COR-L47 (cell line): ENCODE measurements around the gene CAPN11.

ENCODE experiments used
- DNase-seq: peaks from one replicate; lab custom pipeline; 2025; lab: John Stamatoyannopoulos, UW

The CAPN11 gene

DNA sequence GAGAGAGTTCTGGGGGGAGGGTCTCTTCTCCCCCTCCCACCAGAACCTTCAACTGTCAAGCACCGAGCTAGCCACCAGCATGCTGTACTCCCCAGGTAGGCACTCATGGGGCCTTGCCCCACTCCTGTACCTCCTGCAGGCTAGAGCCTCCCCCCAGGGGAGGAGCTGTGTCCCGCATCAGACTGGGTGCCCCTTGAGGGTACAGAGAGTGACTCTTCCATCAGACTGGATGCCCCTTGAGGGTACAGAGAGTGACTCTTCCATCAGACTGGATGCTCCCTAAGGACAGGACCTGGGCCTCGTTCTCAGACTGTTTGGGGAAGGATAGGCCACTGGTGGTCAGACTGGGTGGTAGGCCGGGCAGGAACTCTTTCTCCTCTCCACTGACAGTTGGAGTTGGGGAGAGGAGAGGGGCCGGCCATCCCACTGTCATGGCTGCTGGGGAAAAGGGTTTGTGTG, at the start of gene CAPN11:
Gene CAPN11, plus strand, starts transcription at position 51 of the 459 bp plus-strand sequence. Its CDS starts 29 bp downstream, at position 80.
- DNase-seq, result no peak

DNA sequence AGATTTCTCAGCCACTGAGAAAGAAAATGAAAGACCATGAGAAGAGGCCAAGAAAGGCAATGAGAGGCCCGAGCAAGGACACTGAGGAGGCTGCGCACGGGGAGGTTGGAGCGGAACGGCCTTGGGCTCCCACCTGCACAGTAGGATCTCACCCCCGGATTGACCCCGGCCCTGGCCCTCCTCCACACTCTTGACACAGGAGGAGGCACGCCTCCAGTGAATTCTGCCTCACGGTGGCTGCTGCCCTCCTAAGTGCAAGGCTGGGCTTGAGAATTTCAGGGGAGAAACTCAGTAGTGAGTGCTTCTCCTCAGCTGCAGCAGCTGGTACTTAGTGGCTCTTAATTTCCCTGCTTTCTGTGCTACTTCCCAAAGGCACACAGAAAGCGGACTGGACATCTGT, 49.4 kb upstream of the CAPN11 start:
- DNase-seq, result no peak

DNA sequence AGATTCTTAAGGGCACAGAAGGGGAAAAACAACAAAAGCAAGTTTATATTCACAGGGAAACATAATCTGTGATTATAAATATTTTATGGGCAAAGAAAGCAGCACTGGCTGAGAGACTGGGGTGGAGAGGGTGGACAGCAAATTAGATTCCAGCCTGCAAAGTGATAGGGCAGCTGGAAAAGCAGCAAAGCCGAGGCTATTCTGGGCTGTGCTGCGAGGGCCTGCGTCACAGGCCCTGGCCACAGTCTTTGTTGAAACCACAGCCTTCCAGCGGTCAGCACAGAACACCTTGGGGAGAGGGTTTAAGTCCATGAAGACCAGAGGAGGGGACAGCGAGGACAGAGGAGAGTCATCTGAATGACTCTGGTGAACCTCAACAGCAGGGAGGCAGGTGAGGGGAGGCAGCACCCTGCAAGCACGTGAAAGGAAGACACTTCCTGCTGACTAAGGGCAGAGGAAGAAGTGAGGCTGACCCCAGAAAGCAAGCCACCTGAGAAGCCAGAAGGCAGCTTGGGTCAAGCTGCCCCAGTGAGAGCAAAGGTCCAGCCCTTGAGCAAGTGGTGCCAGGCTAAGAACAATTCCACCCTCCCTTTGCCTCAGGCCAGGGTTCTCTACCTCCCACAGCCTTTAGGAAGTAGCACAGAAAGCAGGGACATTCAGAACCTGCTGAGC, 48.5 kb upstream of the CAPN11 start:
- no peak for DNase-seq

DNA sequence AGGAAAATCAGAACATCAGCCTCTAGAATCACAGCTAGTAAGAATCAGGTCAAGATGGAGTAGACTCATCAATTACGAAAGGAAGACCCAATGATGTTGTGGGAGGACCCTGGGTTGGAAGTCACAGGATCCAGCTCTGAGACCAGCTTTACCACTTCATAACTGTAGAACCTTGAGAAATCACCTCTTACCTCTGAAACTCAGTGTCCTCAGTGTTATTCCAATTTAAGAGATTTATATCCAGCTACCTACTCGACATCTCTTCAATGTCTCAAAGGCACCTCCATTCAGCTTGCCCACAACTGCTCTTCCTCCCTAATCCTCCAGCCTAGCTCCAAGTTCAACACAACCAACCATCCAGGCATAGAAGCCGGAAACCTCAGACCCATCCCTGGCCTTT, 47.7 kb upstream of the CAPN11 start:
- DNase-seq, result no peak

DNA sequence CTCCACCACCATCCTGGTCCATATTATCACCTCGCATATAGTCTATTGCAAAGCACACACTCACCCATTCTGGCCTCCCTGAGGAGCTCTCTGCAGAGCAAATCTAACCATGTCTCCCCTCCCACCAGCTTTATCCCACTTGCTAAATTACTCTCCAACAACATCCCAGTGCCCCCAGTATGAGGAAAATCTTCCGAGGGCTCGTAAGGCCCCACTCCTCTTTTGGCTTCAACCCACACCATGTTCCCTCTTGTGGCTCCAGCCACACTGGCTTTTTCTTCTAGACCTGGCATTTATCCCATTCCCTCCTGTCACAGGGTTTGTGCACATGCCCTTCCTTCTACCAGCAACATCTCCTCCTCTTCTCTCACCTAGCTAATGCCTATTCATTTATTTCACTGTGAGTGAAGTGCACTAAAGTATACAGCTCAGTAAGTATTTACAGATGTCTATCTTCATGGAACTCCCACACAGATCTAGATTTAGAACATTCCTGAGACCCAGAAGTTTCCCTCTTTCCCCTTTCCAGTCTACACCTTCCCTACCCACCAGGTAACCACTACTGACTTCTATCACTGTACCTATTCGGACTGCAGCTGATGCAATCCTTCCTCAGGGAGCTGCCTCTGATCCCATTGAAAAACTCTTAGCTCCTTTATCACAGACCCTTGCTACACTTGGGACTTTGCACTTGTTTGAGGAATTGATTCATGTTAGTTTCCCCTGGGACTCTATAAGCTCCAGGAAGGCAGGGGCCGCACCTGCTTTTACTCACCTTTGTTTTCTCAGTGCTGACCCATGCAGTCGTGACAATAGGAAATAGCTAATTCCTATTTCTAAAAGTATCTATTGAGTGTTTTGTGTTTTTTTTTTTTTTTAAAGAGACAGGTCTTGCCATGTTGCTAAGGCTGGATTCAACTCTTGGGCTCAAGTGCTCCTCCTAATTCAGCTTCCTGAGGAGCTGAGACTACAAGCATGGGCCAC, 46.9 kb upstream of the CAPN11 start:
- DNase-seq, result no peak

DNA sequence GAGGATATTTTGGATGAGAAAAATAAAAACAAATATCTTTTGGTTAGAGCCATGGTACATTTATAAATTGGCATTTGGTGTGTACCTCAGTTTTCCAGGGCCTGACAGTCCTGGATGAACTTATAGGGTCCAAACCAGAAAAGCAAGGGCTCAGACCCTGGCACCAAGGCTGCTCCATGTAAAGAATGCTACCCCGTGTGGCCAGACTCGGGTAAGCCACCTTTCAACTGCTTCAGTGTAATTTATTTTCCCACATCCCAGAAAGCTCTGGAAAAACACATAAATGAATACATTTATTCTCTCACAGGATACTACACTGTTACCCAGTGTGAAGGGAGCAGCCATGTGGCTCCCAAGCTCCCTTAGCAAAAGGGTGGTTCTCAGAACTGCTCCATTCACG, 45.2 kb upstream of the CAPN11 start:
- DNase-seq, result no peak

DNA sequence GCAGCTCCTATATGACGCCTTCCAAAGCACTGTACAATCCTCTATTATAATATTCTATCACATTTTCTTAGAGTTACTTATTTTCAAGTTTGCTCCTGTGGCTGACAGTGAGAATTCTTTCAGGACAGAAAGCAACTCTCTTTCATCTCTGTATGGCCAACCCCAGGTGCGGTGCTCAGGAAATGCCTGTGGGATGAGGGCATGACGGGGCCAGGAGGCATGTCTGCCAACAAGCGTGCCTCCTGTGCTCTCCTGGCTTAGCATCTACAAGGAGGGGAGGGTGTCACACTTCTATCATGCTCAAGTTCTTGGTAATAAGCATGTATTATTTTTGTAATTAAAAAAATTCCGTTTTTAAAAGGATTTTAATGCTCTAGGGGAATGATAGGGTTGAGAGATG, 42.8 kb upstream of the CAPN11 start:
- DNase-seq, result no peak

DNA sequence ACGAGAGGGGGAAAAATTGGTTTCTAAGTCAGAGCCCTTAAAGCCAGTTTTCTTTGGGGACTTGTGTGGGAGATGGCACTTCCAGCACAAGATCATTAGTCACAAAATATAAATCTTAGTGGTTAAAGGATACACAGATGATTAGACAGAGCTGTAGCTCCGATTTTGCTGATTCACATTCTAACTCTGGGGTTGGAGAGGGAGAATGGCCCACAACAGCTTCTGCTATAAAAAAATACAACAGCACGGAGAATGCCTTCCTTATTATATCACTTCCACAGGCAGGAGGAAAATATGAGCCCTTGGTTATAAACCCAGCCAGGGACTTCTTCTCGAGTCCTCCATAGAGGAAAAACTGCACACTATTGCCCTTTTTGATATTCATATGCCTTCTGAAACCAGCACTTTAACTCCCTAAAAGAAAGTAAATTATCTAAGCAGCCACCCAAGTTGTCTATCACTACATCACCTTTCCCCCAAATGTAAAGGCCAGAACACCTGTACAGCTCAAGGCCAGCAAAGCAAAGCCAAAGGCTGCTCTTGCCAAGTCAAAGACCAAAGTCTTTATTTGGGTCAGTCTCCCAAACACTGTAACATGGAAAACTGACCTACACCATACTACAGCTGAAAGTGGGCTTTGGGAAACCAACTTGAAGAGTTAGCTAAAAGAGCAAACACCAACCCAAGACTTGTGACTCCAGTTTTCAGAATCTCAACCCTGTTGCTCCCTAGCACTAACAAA, 41.8 kb upstream of the CAPN11 start:
- DNase-seq, result no peak

DNA sequence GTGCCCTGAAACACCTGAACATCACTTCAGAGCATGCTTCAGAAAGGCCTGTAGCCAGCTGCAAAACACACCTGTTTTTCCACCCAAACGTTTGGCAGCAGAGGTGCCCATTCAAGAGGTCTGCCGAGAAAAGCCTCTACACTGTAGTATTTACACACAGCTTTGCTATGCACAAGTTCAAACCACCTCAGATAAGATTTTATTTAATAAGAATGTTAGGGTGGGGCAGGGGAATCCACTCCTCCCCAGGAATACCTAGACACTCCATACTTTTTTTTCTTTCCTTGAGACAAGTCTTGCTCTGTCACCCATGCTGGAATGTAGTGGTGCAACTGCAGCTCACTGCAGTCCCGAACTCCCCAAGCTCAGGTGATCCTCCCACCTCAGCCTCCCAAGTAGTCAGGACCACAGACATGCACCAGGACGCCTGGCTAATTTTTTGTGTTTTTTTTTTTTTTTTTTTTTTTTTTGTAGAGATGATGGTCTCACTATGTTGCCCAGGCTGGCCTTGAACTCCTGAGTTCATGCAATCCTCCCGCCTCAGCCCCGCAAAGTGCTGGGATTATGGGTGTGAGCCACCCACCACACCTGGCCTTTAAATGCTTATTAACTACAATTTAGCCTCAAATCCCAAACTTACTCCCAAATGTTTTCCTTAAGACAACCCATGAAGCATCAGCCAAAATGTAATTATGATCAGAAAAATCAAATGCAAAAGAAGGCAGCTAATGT, 41.1 kb upstream of the CAPN11 start:
- DNase-seq, result no peak

DNA sequence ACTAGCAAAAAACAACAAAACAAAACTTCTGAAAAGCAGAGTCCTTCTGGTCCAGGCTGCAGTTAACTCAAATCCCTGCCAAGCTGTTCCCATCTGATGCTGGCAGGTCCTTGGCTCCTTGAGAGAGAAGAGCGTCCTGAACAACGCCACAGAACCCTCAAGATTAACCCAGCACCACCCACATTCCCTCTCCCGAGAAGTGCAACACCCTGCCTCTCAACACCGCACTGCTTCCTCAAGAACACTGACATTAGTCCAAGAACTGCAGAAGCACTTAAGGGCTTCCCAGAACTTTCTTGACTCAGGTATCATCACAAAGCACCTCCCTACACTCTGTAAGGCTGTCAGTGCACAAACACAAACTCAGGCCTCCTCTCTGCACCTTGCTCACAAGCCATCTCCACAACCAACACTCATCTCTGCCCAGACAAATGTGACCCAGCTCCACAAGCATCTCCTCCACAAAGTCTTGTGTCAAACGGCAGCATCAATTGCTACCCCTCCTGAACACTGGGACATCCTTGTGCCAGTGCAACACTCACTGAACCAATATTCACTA, 38.8 kb upstream of the CAPN11 start:
- no peak for DNase-seq

DNA sequence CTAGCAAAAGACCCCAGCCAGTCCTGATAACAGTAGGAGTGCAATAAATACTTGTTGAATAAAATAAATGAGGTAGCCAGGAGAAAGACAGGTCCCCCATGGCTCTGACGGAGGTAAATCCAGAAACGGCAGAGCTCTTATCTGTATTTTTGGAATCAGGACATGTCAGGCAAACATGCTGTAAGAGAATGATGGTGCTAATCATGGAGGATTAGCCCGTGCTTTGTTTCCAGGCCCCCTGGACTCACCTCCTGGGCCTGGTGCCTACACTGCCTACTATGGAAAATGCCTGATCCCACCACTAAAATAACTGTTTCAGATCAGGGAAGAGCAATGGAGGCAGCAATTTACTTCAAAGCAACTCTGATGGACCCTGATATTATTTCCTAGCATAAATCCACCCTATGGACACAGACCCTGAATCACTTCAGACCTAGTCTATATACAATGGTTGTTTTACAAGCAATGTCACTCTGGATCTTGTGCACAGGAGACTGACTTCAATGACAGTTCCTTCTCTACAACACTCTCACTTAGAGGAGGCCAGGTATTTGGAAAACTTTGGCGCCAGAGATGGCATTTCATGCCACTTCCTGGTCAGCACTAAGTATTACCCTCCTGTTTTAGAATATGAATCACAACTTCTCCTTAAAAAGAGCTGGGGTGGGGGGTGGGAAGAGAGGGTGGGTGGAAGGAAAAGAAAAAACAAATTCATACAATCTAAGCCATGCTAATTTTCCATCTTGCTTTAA, 37.8 kb upstream of the CAPN11 start:
- DNase-seq, result no peak

DNA sequence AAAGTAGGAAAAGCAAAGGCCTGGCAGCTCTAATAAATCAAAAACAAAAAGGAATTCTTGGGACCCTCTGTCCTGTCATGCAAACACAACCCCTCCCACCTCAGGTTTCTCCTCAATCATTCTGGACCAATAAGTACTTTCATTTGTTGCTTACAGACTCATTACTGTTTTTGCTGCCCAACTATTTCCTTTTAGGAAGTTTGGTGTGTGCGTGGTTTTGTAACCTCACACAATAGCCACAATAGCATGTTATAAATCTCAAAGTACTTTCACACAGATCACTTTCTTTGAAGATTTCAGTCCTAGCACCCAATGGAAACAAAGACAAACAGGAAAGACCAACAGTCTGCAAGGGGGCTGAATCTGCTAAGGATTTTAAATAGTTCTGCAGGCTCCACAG, 35.8 kb upstream of the CAPN11 start:
- no peak for DNase-seq

DNA sequence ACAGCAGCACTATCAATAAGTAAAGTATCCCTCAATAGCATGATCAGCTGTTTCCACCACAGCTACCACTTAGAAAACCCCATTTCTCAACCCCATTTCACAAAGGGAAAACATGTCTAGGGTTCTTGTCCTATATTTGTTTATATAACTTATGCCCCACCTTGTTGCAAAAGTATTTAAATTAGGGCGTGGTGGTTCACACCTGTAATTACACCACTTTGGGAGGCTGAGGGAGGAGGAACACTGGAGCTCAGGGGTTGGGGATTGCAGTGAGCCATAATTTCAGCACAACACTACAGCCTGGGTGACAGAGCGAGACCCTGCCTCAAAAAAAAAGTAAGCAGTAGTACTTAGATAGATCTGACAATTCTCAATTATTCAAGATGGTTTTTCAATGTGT, 35.1 kb upstream of the CAPN11 start:
- no peak for DNase-seq

DNA sequence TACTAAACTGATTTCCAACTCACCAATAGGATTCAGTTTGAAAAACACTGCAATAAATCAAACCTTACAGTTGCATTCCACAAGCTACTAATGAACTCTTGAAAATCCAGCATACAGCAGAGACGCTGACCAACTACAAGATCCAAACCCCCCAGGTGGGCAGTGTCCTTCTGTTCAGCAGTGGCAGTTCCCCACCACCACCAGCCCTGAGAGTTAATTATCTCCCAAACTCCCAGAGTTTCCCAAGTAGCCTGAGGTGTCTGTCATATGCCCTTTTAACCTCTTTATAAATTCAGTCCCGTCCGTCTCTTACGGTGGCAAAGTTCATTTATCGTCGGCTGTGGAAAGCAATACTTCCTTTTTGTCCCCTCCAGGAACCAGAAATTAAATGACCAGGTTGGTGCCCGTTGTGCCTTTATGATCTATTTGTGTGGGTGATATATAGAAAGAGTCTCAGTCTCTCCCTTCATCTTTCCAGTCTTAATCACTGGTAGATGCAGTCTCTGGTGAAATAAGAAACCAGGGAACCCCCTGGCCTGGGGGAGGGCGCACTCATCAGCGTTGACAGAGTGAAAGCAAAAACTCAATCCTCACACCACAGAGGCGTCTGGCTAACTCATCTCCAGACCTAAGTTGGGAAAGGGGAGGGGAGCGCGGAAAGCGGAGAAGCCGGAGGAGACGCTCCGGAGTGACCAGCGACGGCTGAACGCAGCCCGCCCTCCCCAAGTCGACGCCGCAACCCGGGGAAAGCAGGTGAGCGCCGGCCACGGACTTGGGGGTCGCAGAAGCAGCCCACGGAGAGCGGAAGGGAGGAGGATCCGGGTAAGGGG, 32.1 kb upstream of the CAPN11 start:
- DNase-seq, result no peak

DNA sequence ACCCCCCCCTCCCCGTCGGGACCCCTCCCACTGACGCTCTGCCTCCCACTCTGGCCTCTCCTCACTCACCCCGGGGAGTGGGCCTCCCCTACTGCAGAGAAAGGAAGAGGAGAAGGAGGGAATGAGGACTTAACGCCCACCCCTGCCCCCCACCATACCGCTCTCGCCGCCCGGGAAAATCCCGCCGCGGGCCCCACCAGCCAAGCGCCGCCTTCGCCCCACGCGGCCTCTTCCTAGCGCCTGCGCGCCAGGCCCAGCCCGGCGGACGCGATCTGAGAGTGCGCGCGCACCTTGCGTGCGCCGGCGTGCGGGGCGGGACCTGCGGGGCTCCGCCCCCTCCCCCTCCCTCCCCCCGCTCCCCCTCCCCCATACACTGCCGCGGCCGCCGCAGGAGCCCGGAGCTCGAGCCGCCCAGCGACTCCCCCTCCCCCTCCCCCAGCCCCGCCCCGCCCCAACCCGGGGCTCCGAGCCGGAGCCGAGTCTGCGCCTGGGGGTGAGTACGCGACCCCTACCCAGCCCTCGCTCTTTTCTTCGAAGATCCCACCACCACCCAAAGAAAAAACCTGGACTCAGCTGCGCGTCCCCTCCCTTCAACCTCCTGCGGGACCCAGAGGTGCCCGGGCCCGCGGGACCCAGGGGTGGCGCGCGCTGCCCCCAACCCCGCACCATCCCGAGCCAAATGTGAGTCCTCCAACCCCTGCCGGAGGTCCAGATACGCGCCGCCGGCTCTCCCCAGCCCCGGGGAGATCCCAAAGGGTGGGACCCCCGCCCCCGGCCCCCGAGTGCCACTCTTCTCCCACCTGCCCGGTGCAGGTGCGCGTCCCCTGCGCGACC, 31.2 kb upstream of the CAPN11 start, which contains the start of the genes MRPL14 and TMEM63B:
Gene MRPL14, minus strand, starts transcription at position 267 of the 834 bp plus-strand sequence. CDS start 10,841 bp downstream, outside the sequence.
Gene TMEM63B, plus strand, starts transcription at position 369 of the 834 bp plus-strand sequence. CDS start 7,031 bp downstream, outside the sequence.
- peak; percentile 86 for DNase-seq

DNA sequence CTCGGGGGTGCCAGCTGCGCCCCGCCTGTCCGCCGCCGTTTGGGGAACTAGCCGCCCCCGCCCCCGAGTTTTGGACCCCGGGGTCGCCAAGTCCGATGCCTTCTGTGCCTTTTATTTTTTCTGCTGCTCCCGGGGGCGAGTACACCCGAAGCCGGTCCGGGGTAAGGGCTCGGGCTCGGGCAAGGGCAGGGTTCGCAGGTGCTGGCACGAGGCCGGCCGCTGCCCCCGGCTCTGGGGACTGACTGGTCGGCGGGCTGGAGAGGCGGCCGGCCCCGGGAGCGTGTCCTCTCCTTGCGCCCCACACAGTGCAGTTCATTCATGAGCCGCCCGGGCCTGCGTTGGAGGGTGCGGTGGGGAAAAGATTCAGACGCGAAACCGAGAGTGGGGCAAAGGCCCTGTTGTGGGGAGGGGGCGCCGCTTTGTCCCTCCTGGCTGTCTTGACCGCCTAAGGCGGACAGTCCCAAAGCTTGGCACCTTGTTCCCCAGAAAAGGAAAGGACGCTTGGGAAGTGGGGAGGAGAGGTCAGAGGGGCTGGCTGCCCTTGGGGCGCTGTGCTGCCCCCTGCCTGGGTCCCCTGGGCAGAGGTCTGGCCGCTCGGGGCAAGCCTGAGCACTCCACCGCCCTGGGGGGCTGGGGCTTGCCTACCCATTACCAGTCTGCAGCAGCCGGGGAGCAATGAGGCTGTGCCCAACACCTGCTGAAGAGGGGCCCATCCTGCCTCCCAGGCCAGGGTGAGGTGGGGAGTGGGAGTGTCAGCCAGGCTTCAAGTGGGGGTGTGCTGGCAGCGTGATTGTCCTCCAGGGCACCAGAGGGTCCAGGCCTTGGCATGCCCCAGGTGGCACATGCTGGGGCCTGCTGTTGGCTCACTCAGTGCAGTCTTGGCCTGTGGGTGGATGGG, 30.4 kb upstream of the CAPN11 start:
- DNase-seq, result peak; percentile 18

DNA sequence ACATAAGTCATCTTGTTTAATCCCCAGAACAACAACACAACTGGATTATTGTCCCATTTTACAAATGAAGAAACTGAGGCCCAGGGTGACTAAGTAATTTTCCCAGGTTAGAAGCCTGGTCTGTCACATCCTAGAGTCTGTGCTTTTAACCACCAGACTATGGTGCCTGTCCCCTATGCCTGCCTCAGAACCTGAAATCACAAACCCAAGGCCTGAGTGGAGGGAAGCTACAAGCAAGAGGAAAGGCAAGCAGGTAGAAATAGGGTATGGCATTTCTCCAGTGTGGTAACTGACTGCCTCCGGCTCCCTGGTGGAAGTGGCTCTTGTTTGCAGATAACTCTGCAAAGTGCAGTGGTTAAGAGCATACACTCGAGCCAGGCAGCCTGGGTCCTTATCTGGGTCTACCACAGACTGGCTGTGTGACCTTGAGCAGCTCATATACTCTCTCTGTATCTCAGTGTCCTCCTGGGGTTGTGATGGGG, 28.7 kb upstream of the CAPN11 start:
- no peak for DNase-seq
